ENCODE measurements around the gene UBQLN4.
A peak's percentile ranks its signal among the peaks of the same experiment; 100 is the strongest.
"Not testable (repeated sequence)": the region's sequence is repeated elsewhere in the genome, so short reads cannot be mapped to it uniquely, and the experiment has no call there.

The UBQLN4 gene

DNA sequence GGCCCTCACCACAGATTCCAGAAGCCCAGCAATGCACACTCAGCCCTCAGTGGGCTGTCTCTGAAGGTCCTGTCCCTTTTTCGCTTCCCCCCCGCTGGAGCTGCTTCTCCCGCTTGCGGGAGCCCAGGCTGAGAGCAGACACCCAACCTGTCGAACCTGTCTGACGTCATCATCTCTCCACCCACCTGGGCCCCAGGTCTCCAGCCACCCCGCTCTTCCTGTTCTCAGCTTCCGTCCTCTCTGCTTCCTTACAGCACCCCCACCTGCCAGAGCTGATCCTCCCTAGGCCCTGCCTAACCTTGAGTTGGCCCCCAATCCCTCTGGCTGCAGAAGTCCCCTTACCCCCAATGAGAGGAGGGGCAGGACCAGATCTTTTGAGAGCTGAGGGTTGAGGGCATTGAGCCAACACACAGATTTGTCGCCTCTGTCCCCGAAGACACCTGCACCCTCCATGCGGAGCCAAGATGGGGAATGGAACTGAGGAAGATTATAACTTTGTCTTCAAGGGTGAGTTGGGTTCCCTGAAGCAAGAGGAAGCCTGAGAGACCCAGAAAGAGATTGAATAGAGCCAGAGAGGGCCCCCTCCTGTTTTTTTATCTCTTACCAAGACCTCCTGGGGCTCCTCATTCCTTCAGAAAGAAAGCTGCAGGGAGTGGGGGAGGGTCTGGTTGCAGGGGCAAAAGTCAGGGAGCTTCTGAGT lies 7.5 kb upstream of the UBQLN4 start, which contains the start of gene RAB25:
Gene RAB25, plus strand, starts transcription at position 224 of the 700 bp plus-strand sequence. Its CDS starts 241 bp downstream, at position 465.
- DNase-seq (ENCODE audit: low read depth in 2 of 2): no peak

DNA sequence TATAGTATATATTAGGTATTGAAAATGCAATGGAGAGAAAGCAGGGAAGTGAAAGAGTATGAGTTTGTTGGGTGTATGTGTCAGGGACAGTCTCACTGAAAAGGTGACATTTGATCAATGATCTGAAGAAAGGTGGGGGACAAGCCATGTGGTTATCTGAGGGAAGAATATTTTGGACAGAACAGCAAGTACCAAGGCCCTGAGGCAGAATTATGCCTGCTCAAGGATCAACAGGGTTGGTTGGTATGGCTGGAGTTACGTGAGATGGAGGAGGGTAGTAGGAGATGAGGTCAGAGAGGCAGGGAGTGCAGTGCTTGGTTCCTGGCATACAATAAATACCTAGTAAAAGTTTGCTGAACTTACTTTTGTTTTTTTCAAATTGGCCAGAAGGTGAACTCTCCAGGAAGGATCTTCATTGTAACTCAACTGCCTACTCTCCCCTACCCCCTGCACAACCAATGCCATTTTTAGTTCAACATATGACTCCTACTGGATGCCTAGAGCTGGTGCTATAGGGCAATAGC lies 2.8 kb upstream of the UBQLN4 start:
- no peak for DNase-seq (ENCODE audit: low read depth in 2 of 2)

GRCh38 chr1:156055281-156056048 lies 1.9 kb upstream of the UBQLN4 start:
- no peak for DNase-seq (ENCODE audit: low read depth in 2 of 2)

DNA sequence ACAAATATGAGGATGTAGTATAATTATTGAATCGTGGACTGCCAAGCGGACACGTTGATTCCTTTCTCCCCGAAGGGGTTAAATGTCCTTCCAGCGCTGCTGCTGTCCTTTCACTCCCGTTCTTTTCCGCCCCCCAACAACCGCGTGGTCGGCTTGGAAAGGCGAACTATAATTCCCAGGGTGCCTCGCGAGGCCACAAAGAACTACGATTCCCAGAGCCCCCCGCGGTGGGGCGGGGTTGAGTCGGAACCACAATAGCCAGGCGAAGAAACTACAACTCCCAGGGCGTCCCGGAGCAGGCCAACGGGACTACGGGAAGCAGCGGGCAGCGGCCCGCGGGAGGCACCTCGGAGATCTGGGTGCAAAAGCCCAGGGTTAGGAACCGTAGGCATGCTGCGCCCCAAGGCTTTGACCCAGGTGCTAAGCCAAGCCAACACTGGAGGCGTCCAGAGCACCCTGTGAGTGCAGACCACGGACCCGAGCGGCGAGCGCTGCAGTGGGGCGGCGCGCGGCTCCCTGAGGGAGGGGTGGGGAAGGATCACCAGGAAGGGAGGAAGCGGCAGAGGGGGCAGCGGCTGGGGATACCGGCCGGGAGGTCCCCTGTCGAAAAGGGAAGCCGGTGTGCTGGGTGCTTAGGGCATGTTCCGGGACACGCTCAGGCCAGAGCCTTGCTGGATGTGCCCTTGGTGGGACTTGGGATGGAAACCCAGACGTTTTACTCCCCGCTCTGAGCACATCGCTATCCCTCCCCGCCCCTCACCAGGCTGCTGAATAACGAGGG lies 1.1 kb upstream of the UBQLN4 start, which contains the start of gene LAMTOR2:
Gene LAMTOR2, plus strand, starts transcription at position 283 of the 781 bp plus-strand sequence. Its CDS starts 108 bp downstream, at position 391.
- DNase-seq (ENCODE audit: low read depth in 2 of 2): peak; percentile 92 to 96

GRCh38 chr1:156052862-156053767 lies 483 bp downstream of the UBQLN4 start:
- DNase-seq (ENCODE audit: low read depth in 2 of 2): peak; percentile 52 to 60

- DNase-seq (ENCODE audit: low read depth in 2 of 2): no peak
These were observed 2.4 kb downstream of the UBQLN4 start for GRCh38 chr1:156051011-156051725.

- DNase-seq (ENCODE audit: low read depth in 2 of 2): no peak
These were observed 3.2 kb downstream of the UBQLN4 start for GRCh38 chr1:156050376-156050775.

- no peak for DNase-seq (ENCODE audit: low read depth in 2 of 2)
These were observed 4.8 kb downstream of the UBQLN4 start for GRCh38 chr1:156048663-156049258.

DNA sequence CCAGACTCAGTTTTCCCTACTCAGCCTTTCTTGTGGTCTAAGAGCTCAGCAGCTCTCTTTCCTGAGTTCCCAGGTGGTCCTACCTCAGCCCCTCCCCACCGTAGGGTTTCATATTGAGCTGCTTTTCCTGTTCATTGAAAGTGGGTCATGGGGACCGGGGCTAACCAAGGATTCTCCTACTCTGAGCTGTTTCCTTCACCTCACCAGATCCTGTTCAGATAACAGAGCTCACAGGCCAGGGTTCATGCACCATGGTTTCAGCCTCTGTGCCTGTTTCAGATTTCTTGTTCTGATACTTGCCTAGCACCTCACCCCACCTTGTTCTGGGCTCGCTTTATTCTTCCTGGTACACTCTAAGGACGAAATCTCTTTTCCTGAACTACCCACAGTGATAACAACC lies 8.5 kb downstream of the UBQLN4 start:
- DNase-seq (ENCODE audit: low read depth in 2 of 2): no peak

GRCh38 chr1:156042828-156043227 lies 10.8 kb downstream of the UBQLN4 start:
- no peak for DNase-seq (ENCODE audit: low read depth in 2 of 2)

GRCh38 chr1:156034991-156035390 lies 18.6 kb downstream of the UBQLN4 start:
- not testable (repeated sequence) for DNase-seq (ENCODE audit: low read depth in 2 of 2)

DNA sequence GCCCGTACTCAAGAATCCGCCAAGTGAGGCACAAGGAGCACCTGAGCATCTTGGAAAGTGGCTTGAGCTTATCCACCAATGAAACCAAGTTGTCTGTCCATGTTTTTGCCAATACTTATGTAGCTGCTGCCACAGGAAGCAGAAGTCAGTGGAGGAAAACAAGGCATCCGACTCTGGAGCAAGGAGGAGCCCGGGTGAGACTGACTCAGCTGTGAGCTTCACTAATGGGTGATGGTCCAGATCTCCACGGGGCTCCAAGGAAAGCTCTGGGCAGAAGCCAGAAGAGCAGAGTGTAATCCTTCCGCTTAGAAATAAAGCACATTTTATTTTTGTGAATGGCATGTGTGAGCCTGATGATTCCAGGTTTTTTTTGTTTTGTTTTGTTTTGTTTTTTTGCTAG lies 20.6 kb downstream of the UBQLN4 start:
- no peak for DNase-seq (ENCODE audit: low read depth in 2 of 2)

DNA sequence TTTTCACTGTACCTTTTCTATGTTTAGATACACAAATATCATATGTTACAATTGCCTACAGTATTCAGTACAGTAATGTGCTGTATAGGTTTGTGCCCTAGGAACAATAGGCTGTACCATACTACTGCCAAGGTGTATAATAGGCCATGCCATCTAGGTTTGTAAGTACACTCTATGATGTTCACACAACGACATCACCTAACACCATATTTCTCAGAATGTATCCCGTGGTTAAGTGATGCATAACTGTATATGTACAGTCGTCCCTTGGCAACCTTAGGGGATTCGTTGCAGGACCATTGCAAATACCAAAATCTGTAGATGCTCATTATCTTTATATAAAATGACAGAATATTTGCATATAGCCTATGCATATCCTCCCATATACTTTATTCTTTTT lies 27.0 kb downstream of the UBQLN4 start:
- DNase-seq (ENCODE audit: low read depth in 2 of 2): no peak

DNA sequence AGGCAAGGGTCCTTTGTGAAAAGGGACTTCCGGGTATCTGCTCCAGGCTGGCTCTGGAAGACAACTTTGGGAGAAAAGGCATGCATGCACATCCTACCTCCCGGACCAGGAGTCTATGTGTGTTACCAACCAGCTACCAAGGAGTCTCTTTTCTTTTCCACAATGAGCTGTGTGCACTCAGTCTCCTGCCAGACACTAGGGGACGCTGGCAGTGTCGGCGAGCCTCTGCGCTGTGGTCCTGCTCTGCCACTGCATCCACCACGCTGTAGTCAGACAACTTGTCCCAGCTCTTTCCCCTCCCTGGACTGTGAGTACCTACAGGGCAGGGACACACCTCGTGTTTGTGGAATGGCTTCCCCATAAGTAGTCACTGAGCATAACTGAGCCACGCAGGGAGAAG lies 27.7 kb downstream of the UBQLN4 start:
- peak in 1 of 2 donors; percentile 10 for DNase-seq (ENCODE audit: low read depth in 2 of 2)

DNA sequence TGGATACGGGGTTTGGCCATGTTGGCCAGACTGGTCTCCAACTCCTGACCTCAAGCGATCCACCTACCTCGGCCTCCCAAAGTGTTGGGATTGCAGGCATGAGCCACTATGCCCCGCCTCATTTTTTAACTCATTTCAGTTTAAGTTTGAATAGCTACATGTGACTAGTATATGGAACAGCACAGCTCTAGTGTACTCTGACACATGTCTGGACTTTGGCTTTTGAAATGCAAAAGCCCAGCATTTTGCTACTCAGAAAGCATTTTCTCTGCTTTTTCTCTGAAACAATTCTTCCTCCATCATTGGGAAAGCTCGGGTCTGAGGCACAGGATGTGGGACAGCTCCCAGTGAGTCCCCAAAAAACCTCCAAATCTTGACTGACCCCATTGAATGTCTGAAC lies 28.8 kb downstream of the UBQLN4 start:
- DNase-seq (ENCODE audit: low read depth in 2 of 2): no peak

GRCh38 chr1:156021954-156022353 lies 31.6 kb downstream of the UBQLN4 start:
- DNase-seq (ENCODE audit: low read depth in 2 of 2): no peak

GRCh38 chr1:156021093-156021428 lies 32.5 kb downstream of the UBQLN4 start:
- DNase-seq (ENCODE audit: low read depth in 2 of 2): no peak

- peak; percentile 68 to 73 for DNase-seq (ENCODE audit: low read depth in 2 of 2)
These were observed 33.1 kb downstream of the UBQLN4 start, which contains the start of gene SSR2 for GRCh38 chr1:156020293-156021092. SSR2 (minus strand) TSS chr1:156020951; CDS start chr1:156020167, 784 bp downstream.

- no peak for DNase-seq (ENCODE audit: low read depth in 2 of 2)
These were observed 33.7 kb downstream of the UBQLN4 start for GRCh38 chr1:156019946-156020292.
